Measurements from ENCODE around the gene NACC1.

NACC1 gene

GRCh38 chr19:13187419-13187818 is 69.4 kb downstream of the NACC1 start:
- Histone ChIP-seq H3K27me3 (ENCODE audit: insufficient read depth, low read length, poor library complexity, severe bottlenecking) (no peaks in the 10 kb centered on the region), H3K4me2 (ENCODE audit: low read depth, low read length, poor library complexity, severe bottlenecking) (no peak overlapping the region), H3K4me1 (ENCODE audit: insufficient read depth, low read length, poor library complexity, severe bottlenecking) (peaks cover 3% of the 10 kb centered on the region), H2AFZ (ENCODE audit: low read length) (no peak overlapping the region), H3K9ac (ENCODE audit: low read depth, low read length, poor library complexity, severe bottlenecking) (no peak overlapping the region), H3K9me2 (replicated peaks; ENCODE audit: low read depth, low read length) (no peaks in the 10 kb centered on the region), H3K79me2 (ENCODE audit: insufficient read depth, low read length) (no peaks in the 10 kb centered on the region), H3F3A (ENCODE audit: low read depth) (no peaks in the 10 kb centered on the region), H4K20me1 (ENCODE audit: insufficient read depth, low read length, poor library complexity, severe bottlenecking) (no peaks in the 10 kb centered on the region), H3K4me3 (ENCODE audit: low read length, poor library complexity, severe bottlenecking) (no peak overlapping the region), H3K36me3 (ENCODE audit: insufficient read depth, low read length) (no peaks in the 10 kb centered on the region), H3K9me3 (ENCODE audit: insufficient read depth, low read depth, low read length) (no peaks in the 10 kb centered on the region)
- TF ChIP-seq CTCF (conservative IDR thresholded peaks at IDR 0.05; ENCODE audit: low read length) (no peak), EZH2phosphoT487 (IDR thresholded peaks at IDR 0.05; ENCODE audit: borderline replicate concordance) (no peak)

- peaks cover 3% of the 10 kb centered on the region for H3K4me1 ChIP-seq (ENCODE audit: insufficient read depth, low read length, poor library complexity, severe bottlenecking)
- TF ChIP-seq CTCF (conservative IDR thresholded peaks at IDR 0.05; ENCODE audit: low read length) (no peak), EZH2phosphoT487 (IDR thresholded peaks at IDR 0.05; ENCODE audit: borderline replicate concordance) (no peak)
Observed at GRCh38 chr19:13189600-13189999, 71.5 kb downstream of the NACC1 start.

More at GRCh38 chr19:13189600-13189999, 71.5 kb downstream of the NACC1 start:
- Histone ChIP-seq H3K4me3 (ENCODE audit: low read length, poor library complexity, severe bottlenecking) (no peak overlapping the region), H4K20me1 (ENCODE audit: insufficient read depth, low read length, poor library complexity, severe bottlenecking) (no peaks in the 10 kb centered on the region), H3K27me3 (ENCODE audit: insufficient read depth, low read length, poor library complexity, severe bottlenecking) (no peaks in the 10 kb centered on the region), H3K36me3 (ENCODE audit: insufficient read depth, low read length) (no peaks in the 10 kb centered on the region), H3F3A (ENCODE audit: low read depth) (no peaks in the 10 kb centered on the region), H3K9ac (ENCODE audit: low read depth, low read length, poor library complexity, severe bottlenecking) (no peak overlapping the region), H2AFZ (ENCODE audit: low read length) (no peak overlapping the region), H3K79me2 (ENCODE audit: insufficient read depth, low read length) (no peaks in the 10 kb centered on the region), H3K4me2 (ENCODE audit: low read depth, low read length, poor library complexity, severe bottlenecking) (no peak overlapping the region), H3K9me3 (ENCODE audit: insufficient read depth, low read depth, low read length) (no peaks in the 10 kb centered on the region), H3K9me2 (replicated peaks; ENCODE audit: low read depth, low read length) (no peaks in the 10 kb centered on the region)

Data from Loucy (cell line).